AG09309 (cell line): Measurements from ENCODE around the gene NHLRC1.

ENCODE experiments used
- DNase-seq: peaks from one replicate; pipeline ENCODE4 v3.0.0-alpha.2; 2010; ENCODE audit warnings: low read depth
- H3K4me3 ChIP-seq: 2 replicates; pipeline ENCODE4 v1.5.1; 2011; ENCODE audit warnings: mild to moderate bottlenecking, low read depth, low read length, moderate library complexity; ENCODE audit not compliant: control insufficient read depth
- CTCF ChIP-seq: IDR thresholded peaks from 2 replicates; pipeline ENCODE4 v1.5.1; 2011; ENCODE audit warnings: mild to moderate bottlenecking, low read depth, low read length, inconsistent platforms; ENCODE audit not compliant: insufficient read depth, control insufficient read depth; ENCODE audit errors: missing control alignments

Gene NHLRC1

DNA sequence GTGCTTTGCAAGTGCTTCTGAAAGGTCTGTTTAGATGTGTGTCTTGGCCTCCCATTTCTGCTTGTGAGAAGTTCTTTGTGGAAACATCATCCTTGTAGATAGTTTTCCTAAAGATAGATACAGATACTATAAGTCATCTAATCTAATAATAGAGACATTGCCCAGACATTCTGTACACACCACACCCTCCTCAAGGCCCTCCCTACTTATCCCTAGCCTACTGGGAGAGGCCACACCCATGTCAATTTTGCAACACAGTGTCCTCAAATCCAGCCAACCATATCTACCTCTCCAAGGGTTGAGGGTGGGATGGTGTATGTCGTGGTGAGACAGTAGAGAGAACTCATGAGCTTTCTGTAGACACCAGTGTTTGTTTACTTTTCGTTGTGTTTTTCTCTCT lies 39.0 kb upstream of the NHLRC1 start:
- DNase-seq = no peak
- no peak for TF ChIP-seq CTCF
- no peak overlapping the region for H3K4me3 ChIP-seq

- no peak for DNase-seq
- H3K4me3 ChIP-seq = no peak overlapping the region
- no peak for TF ChIP-seq CTCF
Observed at GRCh38 chr6:18160911-18161310, 38.4 kb upstream of the NHLRC1 start.

- no peak for DNase-seq
- TF ChIP-seq CTCF = peak; percentile 28
Observed at GRCh38 chr6:18155864-18156421, 33.5 kb upstream of the NHLRC1 start.

DNA sequence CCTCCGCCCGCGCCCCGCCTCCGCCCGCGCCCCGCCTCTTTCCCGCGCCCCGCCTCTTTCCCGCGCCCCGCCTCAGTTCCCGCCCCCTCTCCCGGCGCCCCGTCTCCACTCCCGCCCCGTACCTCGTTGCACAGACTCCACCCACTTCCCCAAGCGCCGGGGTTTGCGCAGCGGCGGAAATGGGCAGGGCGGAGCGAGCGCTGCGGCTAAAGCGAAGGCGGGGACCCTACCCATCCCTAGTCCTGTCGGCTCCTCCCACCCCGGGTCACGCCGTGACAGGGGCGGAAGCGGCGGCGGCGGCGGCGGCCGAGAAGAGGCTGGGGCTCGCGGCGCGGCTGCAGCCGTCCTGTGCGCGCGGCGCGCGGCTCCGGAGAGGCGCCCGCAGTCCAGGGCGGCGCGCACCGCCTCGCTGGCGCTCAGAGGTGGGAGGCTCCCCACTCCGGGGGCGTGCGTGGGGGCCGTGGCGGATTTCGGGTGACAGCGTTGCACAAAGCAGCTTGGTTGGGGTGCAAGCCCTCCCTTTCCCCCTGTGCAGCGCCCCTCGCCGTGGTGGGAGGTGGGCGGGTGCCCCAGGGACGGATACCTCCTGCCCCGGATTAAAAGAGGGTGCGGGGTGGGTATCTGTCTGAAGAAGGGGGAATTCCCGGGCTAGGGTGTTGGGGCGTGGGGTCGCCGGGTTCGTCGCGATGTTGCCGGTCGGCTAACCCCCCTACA lies 32.8 kb upstream of the NHLRC1 start, which contains the start of gene KDM1B:
Gene KDM1B (plus strand): TSS at position 273 of the 714 bp plus-strand sequence. CDS start 4,474 bp downstream, outside the sequence.
- peak; percentile 91 for DNase-seq

More at GRCh38 chr6:18155864-18156421, 33.5 kb upstream of the NHLRC1 start:
- H3K4me3 ChIP-seq = peak overlapping the region; percentile 96

GRCh38 chr6:18154507-18155149 lies 32.2 kb upstream of the NHLRC1 start, which contains the start of gene TPMT:
TSS of gene TPMT (minus strand) at chr6:18155077. CDS start at chr6:18149127, 5,950 bp downstream.
- peak within 1 kb of the TSS; percentile 96 for H3K4me3 ChIP-seq
- no peak for DNase-seq
- TF ChIP-seq CTCF = no peak

More for the DNA sequence above, 32.8 kb upstream of the NHLRC1 start, which contains the start of gene KDM1B:
- peak within 1 kb of the TSS; percentile 96 for H3K4me3 ChIP-seq
- TF ChIP-seq CTCF = no peak

DNA sequence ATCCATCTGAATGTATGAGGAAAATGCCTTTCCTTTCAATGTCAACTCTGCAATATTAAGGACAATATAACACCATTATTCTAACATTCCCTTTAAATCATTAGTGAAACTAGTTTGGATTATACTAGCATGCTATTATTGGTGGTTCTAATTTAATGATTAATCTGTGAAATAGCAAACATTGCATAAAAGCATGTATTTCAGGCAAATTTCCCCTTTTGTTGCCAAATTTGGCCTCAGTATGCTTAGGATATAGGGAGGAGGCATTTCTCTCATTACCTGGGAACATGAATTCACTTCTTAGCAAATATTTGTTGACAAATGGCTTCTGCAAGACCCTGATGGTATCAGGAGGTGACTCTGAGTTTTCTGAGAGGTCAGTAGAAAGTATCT lies 30.8 kb upstream of the NHLRC1 start:
- TF ChIP-seq CTCF = no peak
- DNase-seq = no peak
- no peak overlapping the region for H3K4me3 ChIP-seq
